Esophagus (tissue), 2 donors: ENCODE measurements around the gene HLCS. TPM values are rescaled to one million over a fixed set of nuclear protein-coding genes. Genes with fewer than 3 reads are reported as not detected.
"Not testable (repeated sequence)": the region's sequence is repeated elsewhere in the genome, so short reads cannot be mapped to it uniquely, and the experiment has no call there.

ENCODE experiments used
- H3K27ac ChIP-seq, 2 donors: one replicate each; pipeline ENCODE4 v1.5.1; 2013; ENCODE audit warnings: low read depth in 2 of 2, mild to moderate bottlenecking in 2 of 2, inconsistent platforms in 1 of 2, low read length in 1 of 2, moderate library complexity in 1 of 2
- H3K27me3 ChIP-seq, 2 donors: one replicate each; pipeline ENCODE4 v1.6.1; 2013; ENCODE audit warnings: low read length in 2 of 2, control low read depth in 1 of 2, mild to moderate bottlenecking in 1 of 2; ENCODE audit not compliant: insufficient read depth in 2 of 2, control insufficient read depth in 1 of 2
- H3K36me3 ChIP-seq, 2 donors: one replicate each; pipeline ENCODE4 v1.6.1; 2013; ENCODE audit warnings: low read length in 1 of 2; ENCODE audit not compliant: control insufficient read depth in 2 of 2, insufficient read depth in 2 of 2
- H3K4me1 ChIP-seq, 2 donors: one replicate each; pipeline ENCODE4 v1.6.1; 2013; ENCODE audit warnings: low read length in 1 of 2; ENCODE audit not compliant: control insufficient read depth in 2 of 2, insufficient read depth in 2 of 2
- H3K4me3 ChIP-seq, 2 donors: one replicate each; pipeline ENCODE4 v1.5.1; 2013; ENCODE audit warnings: low read length in 2 of 2, mild to moderate bottlenecking in 2 of 2, low read depth in 1 of 2, moderate library complexity in 1 of 2
- H3K9me3 ChIP-seq, 2 donors: one replicate each; pipeline ENCODE4 v1.6.1; 2013; ENCODE audit warnings: mild to moderate bottlenecking in 2 of 2, low read depth in 1 of 2, low read length in 1 of 2, moderate library complexity in 1 of 2; ENCODE audit not compliant: control insufficient read depth in 2 of 2, insufficient read depth in 1 of 2
- WGBS, 2 donors: extraction: QIAGEN DNeasy Blood & Tissue Kit; methylation state at CpG; one replicate each; pipeline ENCODE4 v1.1.7; 2013; 5-methylcytosine and 5-hydroxymethylcytosine counted together
- polyA plus RNA-seq, 2 donors: library from polyadenylated mRNA; stranded (reverse); fragments of 200-250 nt; gene quantifications; one replicate each; pipeline ENCODE4 v1.2.3, GENCODE V29; 2013
- donor health status: healthy with polysubstance abuse.
- donor health status: Bipolar disorder and iron deficiency.

The HLCS gene
- polyA plus RNA-seq, 2 donors = 3.9 to 4.8 TPM

GRCh38 chr21:36999131-36999898 lies 32.8 kb upstream of the HLCS start:
- Histone ChIP-seq H3K4me3 (no peak overlapping the region), H3K27me3 (no peaks in the 10 kb centered on the region), H3K27ac (no peak overlapping the region), H3K9me3 (no peaks in the 10 kb centered on the region), H3K4me1 (no peaks in the 10 kb centered on the region), H3K36me3 (no peaks in the 10 kb centered on the region)
- WGBS, 2 donors = 89 to 93% methylated on average over 11 of the region's 11 CpGs

- H3K36me3 ChIP-seq, H3K9me3 ChIP-seq, H3K27me3 ChIP-seq, H3K27ac ChIP-seq, H3K4me3 ChIP-seq, H3K4me1 ChIP-seq: not testable (repeated sequence)
- WGBS, 2 donors = 96 to 97% methylated on average over 12 of the region's 12 CpGs
These were observed 28.8 kb upstream of the HLCS start for GRCh38 chr21:36995285-36995684.

GRCh38 chr21:36994501-36995158 lies 28.2 kb upstream of the HLCS start:
- H3K4me3 ChIP-seq = no peak overlapping the region
- H3K4me1 ChIP-seq = peaks cover 0 to 3% of the 10 kb centered on the region in 2 donors
- H3K27me3 ChIP-seq = no peaks in the 10 kb centered on the region
- no peaks in the 10 kb centered on the region for H3K36me3 ChIP-seq
- no peaks in the 10 kb centered on the region for H3K9me3 ChIP-seq
- WGBS, 2 donors = 35 to 41% methylated on average over 38 of the region's 38 CpGs
- H3K27ac ChIP-seq = no peak overlapping the region

- no peak overlapping the region for H3K27ac ChIP-seq
- no peak overlapping the region for H3K4me3 ChIP-seq
- H3K27me3 ChIP-seq = no peaks in the 10 kb centered on the region
- H3K9me3 ChIP-seq = no peaks in the 10 kb centered on the region
- peaks cover 0 to 5% of the 10 kb centered on the region in 2 donors for H3K4me1 ChIP-seq
- WGBS, 2 donors = 65 to 67% methylated on average over 7 of the region's 7 CpGs
- H3K36me3 ChIP-seq = no peaks in the 10 kb centered on the region
These were observed 26.2 kb upstream of the HLCS start for GRCh38 chr21:36992671-36993070.

DNA sequence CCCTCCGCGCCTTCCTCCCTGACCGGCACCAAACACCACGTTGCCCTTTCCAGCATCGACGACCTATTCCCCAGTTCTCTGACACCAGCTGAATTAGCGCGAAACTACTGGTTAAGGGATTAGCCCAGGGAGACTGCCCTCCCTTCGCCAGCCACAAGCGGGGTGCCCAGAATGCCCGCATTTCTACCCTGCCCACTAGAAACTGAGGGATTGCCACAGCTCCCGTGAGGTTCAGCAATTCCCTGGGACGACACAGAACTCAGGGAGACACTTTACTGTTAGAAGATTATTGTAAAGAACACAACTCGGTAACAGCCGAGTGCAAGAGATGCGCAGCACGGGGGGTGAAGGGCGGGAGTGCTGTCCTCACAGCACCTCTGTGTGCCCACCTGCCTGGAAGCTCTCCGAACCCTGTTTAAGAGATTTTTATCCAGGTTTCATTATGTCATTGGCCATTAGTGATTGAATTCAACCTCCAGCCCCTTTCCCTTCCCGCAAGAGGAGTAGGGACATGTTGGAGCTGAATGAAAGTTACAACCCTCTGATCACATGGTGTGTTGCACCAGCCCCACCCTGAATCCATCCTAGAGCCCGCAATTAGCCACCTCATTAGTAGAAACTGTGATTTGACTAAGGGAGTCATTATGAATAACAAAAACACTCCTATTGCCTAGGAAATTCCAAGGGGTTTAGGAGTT lies 24.2 kb upstream of the HLCS start:
- Histone ChIP-seq H3K27ac (peak overlapping the region; percentile 94 to 95), H3K4me3 (peak overlapping the region; percentile 58 to 63)

GRCh38 chr21:36989699-36990507 lies 23.4 kb upstream of the HLCS start:
- 2 to 3% methylated on average over 65 to 97 of the region's 97 CpGs for WGBS, 2 donors
- no peaks in the 10 kb centered on the region for H3K27me3 ChIP-seq
- no peaks in the 10 kb centered on the region for H3K36me3 ChIP-seq
- H3K9me3 ChIP-seq = no peaks in the 10 kb centered on the region
- peak overlapping the region; percentile 94 to 95 for H3K27ac ChIP-seq
- H3K4me1 ChIP-seq = peaks cover 0 to 5% of the 10 kb centered on the region in 2 donors
- peak overlapping the region; percentile 58 to 63 for H3K4me3 ChIP-seq

More for the DNA sequence above, 24.2 kb upstream of the HLCS start:
- Histone ChIP-seq H3K36me3 (no peaks in the 10 kb centered on the region), H3K27me3 (no peaks in the 10 kb centered on the region), H3K4me1 (peaks cover 0 to 5% of the 10 kb centered on the region in 2 donors), H3K9me3 (no peaks in the 10 kb centered on the region)
- 56 to 57% methylated on average over 21 of the region's 21 CpGs for WGBS, 2 donors

DNA sequence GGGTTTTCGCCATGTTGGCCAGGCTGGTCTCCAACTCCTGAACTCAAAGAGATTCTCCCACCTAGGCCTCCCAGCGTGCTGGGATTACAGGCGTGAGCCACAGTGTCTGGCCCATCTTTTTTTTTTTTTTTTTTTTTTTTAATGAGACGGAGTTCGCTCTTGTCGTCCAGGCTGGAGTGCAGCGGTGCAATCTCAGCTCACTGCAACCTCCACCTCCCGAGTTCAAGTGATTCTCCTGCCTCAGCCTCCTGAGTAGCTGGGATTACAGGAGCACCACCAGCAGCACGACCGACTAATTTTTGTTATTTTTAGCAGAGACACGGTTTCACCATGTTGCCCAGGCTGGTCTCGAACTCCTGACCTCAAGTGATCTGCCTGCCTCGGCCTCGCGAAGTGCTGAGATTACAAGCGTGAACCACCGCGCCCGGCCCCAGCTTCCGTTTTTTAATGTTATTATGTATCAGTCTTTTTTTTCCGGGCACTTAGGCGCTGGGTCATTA lies 22.8 kb upstream of the HLCS start:
- H3K27ac ChIP-seq = peak overlapping the region; percentile 94 to 95
- not testable (repeated sequence) for H3K27me3 ChIP-seq, H3K4me1 ChIP-seq, H3K36me3 ChIP-seq, H3K9me3 ChIP-seq
- H3K4me3 ChIP-seq = peak overlapping the region; percentile 58 to 63
- 37 to 40% methylated on average over 22 of the region's 22 CpGs for WGBS, 2 donors

GRCh38 chr21:36988536-36988935 lies 22.1 kb upstream of the HLCS start:
- H3K36me3 ChIP-seq = no peaks in the 10 kb centered on the region
- peaks cover 0 to 5% of the 10 kb centered on the region in 2 donors for H3K4me1 ChIP-seq
- H3K27me3 ChIP-seq = no peaks in the 10 kb centered on the region
- no peaks in the 10 kb centered on the region for H3K9me3 ChIP-seq
- H3K27ac ChIP-seq = no peak overlapping the region
- WGBS, 2 donors = 79 to 82% methylated on average over 4 of the region's 4 CpGs
- no peak overlapping the region for H3K4me3 ChIP-seq

GRCh38 chr21:36987845-36988244 lies 21.4 kb upstream of the HLCS start:
- Histone ChIP-seq H3K9me3 (no peaks in the 10 kb centered on the region), H3K4me1 (peaks cover 0 to 5% of the 10 kb centered on the region in 2 donors), H3K27me3 (no peaks in the 10 kb centered on the region), H3K27ac (no peak overlapping the region), H3K4me3 (no peak overlapping the region), H3K36me3 (no peaks in the 10 kb centered on the region)
